ENCODE measurements around the gene RIPOR2. TPM values are rescaled to one million over a fixed set of nuclear protein-coding genes. Genes with fewer than 3 reads are reported as not detected.
"Not testable (repeated sequence)": the region's sequence is repeated elsewhere in the genome, so short reads cannot be mapped to it uniquely, and the experiment has no call there.

The RIPOR2 gene
- polyA plus RNA-seq, 3 donors, result 154 to 181 (median 179) TPM

GRCh38 chr6:24880451-24880850 is 55.3 kb downstream of the RIPOR2 start:
- no peak overlapping the region for H2AFZ ChIP-seq (ENCODE audit: insufficient read depth, low read depth, low read length, poor library complexity, severe bottlenecking)
- H3K27me3 ChIP-seq (ENCODE audit: control insufficient read depth in 2 of 2, insufficient read depth in 2 of 2, low read length in 2 of 2), result no peaks in the 10 kb centered on the region
- peaks cover 4 to 6% of the 10 kb centered on the region in 2 donors for H3K9me3 ChIP-seq (replicated peaks in 1 of 2; ENCODE audit: control insufficient read depth in 1 of 2, insufficient read depth in 1 of 2, low read length in 2 of 2)
- Mint-ChIP-seq H3K4me1 (peaks cover 34% of the 10 kb centered on the region), H3K36me3 (peaks cover 74 to 85% of the 10 kb centered on the region in 2 donors), H3K4me3 (no peak overlapping the region), H3K27ac (no peak overlapping the region), H3K9me3 (peaks cover 10 to 16% (median 11%) of the 10 kb centered on the region in 7 donors), H3K27me3 (ENCODE audit: low read depth in 3 of 3) (peaks cover 0 to 1% (median 1%) of the 10 kb centered on the region in 3 donors)
- H3K9ac ChIP-seq (ENCODE audit: insufficient read depth, low read length, poor library complexity, severe bottlenecking), result no peak overlapping the region
- H3K4me2 ChIP-seq (replicated peaks; ENCODE audit: extremely low read depth, low read length, poor library complexity, severe bottlenecking), result no peak overlapping the region
- intact Hi-C loops (cut with micrococcal nuclease), result no loop called here
- H3K36me3 ChIP-seq (replicated peaks in 1 of 2; ENCODE audit: control insufficient read depth in 1 of 2, insufficient read depth in 2 of 2, low read length in 2 of 2), result peaks cover 45 to 89% of the 10 kb centered on the region in 2 donors
- H4K20me1 ChIP-seq (ENCODE audit: insufficient read depth, low read length), result peaks cover 100% of the 10 kb centered on the region
- H3K79me2 ChIP-seq (ENCODE audit: insufficient read depth, low read length), result peaks cover 98% of the 10 kb centered on the region
- DNase-seq, result no peak
- peaks cover 9 to 15% of the 10 kb centered on the region in 2 donors for H3K4me1 ChIP-seq (ENCODE audit: control insufficient read depth in 1 of 2, insufficient read depth in 2 of 2, low read length in 2 of 2)
- H3K4me3 ChIP-seq (replicated peaks in 1 of 3; ENCODE audit: low read depth in 2 of 3, low read length in 3 of 3), result no peak overlapping the region
- no peak for TF ChIP-seq CTCF (IDR thresholded peaks at IDR 0.05)
- H3K27ac ChIP-seq (ENCODE audit: low read depth in 1 of 2, low read length in 2 of 2), result no peak overlapping the region

GRCh38 chr6:24879351-24879750 is 56.4 kb downstream of the RIPOR2 start:
- Histone ChIP-seq H3K79me2 (ENCODE audit: insufficient read depth, low read length) (peaks cover 96% of the 10 kb centered on the region), H3K27ac (ENCODE audit: low read depth in 1 of 2, low read length in 2 of 2) (no peak overlapping the region), H3K4me1 (ENCODE audit: control insufficient read depth in 1 of 2, insufficient read depth in 2 of 2, low read length in 2 of 2) (peaks cover 9 to 15% of the 10 kb centered on the region in 2 donors), H4K20me1 (ENCODE audit: insufficient read depth, low read length) (peaks cover 100% of the 10 kb centered on the region), H3K4me2 (replicated peaks; ENCODE audit: extremely low read depth, low read length, poor library complexity, severe bottlenecking) (no peak overlapping the region), H3K9ac (ENCODE audit: insufficient read depth, low read length, poor library complexity, severe bottlenecking) (no peak overlapping the region), H3K4me3 (replicated peaks in 1 of 3; ENCODE audit: low read depth in 2 of 3, low read length in 3 of 3) (no peak overlapping the region), H3K9me3 (replicated peaks in 1 of 2; ENCODE audit: control insufficient read depth in 1 of 2, insufficient read depth in 1 of 2, low read length in 2 of 2) (peaks cover 4 to 6% of the 10 kb centered on the region in 2 donors), H2AFZ (ENCODE audit: insufficient read depth, low read depth, low read length, poor library complexity, severe bottlenecking) (no peak overlapping the region), H3K27me3 (ENCODE audit: control insufficient read depth in 2 of 2, insufficient read depth in 2 of 2, low read length in 2 of 2) (no peaks in the 10 kb centered on the region), H3K36me3 (replicated peaks in 1 of 2; ENCODE audit: control insufficient read depth in 1 of 2, insufficient read depth in 2 of 2, low read length in 2 of 2) (peaks cover 53 to 93% of the 10 kb centered on the region in 2 donors)
- peaks cover 0 to 1% (median 1%) of the 10 kb centered on the region in 3 donors for H3K27me3 Mint-ChIP-seq (ENCODE audit: low read depth in 3 of 3)
- no peak for DNase-seq
- H3K36me3 Mint-ChIP-seq, result peaks cover 77 to 87% of the 10 kb centered on the region in 2 donors
- H3K4me1 Mint-ChIP-seq, result peaks cover 31% of the 10 kb centered on the region
- H3K9me3 Mint-ChIP-seq, result peaks cover 10 to 16% (median 11%) of the 10 kb centered on the region in 7 donors
- no CpG with 5 or more reads among the region's 3 CpGs for WGBS (ENCODE audit: insufficient coverage)
- H3K4me3 Mint-ChIP-seq, result no peak overlapping the region
- intact Hi-C loops (cut with micrococcal nuclease), result no loop called here
- H3K27ac Mint-ChIP-seq, result peak overlapping the region in 3 of 7 donors; percentile 35 to 69 (median 43)
- TF ChIP-seq CTCF (IDR thresholded peaks at IDR 0.05), result no peak

GRCh38 chr6:24877747-24878146 is 58.0 kb downstream of the RIPOR2 start:
- H3K27me3 ChIP-seq (ENCODE audit: control insufficient read depth in 2 of 2, insufficient read depth in 2 of 2, low read length in 2 of 2); H3K4me1 ChIP-seq (ENCODE audit: control insufficient read depth in 1 of 2, insufficient read depth in 2 of 2, low read length in 2 of 2); H3K9ac ChIP-seq (ENCODE audit: insufficient read depth, low read length, poor library complexity, severe bottlenecking); H3K4me3 Mint-ChIP-seq; intact Hi-C loops (cut with micrococcal nuclease); H3K4me3 ChIP-seq (replicated peaks in 1 of 3; ENCODE audit: low read depth in 2 of 3, low read length in 3 of 3); DNase-seq; H2AFZ ChIP-seq (ENCODE audit: insufficient read depth, low read depth, low read length, poor library complexity, severe bottlenecking); H3K4me2 ChIP-seq (replicated peaks; ENCODE audit: extremely low read depth, low read length, poor library complexity, severe bottlenecking); H3K9me3 ChIP-seq (replicated peaks in 1 of 2; ENCODE audit: control insufficient read depth in 1 of 2, insufficient read depth in 1 of 2, low read length in 2 of 2); H3K27me3 Mint-ChIP-seq (ENCODE audit: low read depth in 3 of 3): not testable (repeated sequence)
- H3K9me3 Mint-ChIP-seq, result peaks cover 10 to 16% (median 11%) of the 10 kb centered on the region in 7 donors
- H3K36me3 Mint-ChIP-seq, result peaks cover 82 to 89% of the 10 kb centered on the region in 2 donors
- peaks cover 22% of the 10 kb centered on the region for H3K4me1 Mint-ChIP-seq
- 97% methylated on average over 3 of the region's 4 CpGs for WGBS (ENCODE audit: insufficient coverage)
- Histone ChIP-seq H3K36me3 (replicated peaks in 1 of 2; ENCODE audit: control insufficient read depth in 1 of 2, insufficient read depth in 2 of 2, low read length in 2 of 2) (peaks cover 64 to 96% of the 10 kb centered on the region in 2 donors), H3K27ac (ENCODE audit: low read depth in 1 of 2, low read length in 2 of 2) (peak overlapping the region in 1 of 2 donors; percentile 71), H3K79me2 (ENCODE audit: insufficient read depth, low read length) (peaks cover 91% of the 10 kb centered on the region), H4K20me1 (ENCODE audit: insufficient read depth, low read length) (peaks cover 100% of the 10 kb centered on the region)
- peak overlapping the region in 3 of 7 donors; percentile 42 to 81 (median 54) for H3K27ac Mint-ChIP-seq

Data from CD14-positive monocyte (primary cell).